OCI-LY7 (cell line): Measurements from ENCODE around the gene PARP14. TPM values are rescaled to one million over a fixed set of nuclear protein-coding genes. Genes with fewer than 3 reads are reported as not detected.
A peak's percentile ranks its signal among the peaks of the same experiment; 100 is the strongest.

Source experiments
- BruUV-seq: library from RNA; stranded (reverse); fragments of 400-500 nt; replicated peaks from 2 replicates; lab custom pipeline; 2021; lab: Mats Ljungman, UMichigan
- CTCF ChIA-PET: fragments of 300-600 bp; sonication (Branson Sonifier 250); formaldehyde crosslinking; loops from one replicate; lab custom pipeline; 2022; ENCODE audit warnings: antibody characterized with exemption; ENCODE audit not compliant: unreplicated experiment; lab: Charles Lee
- POLR2A ChIA-PET: fragments of 300-600 bp; sonication (Branson Sonifier 250); formaldehyde crosslinking; loops from one replicate; lab custom pipeline; 2022; ENCODE audit warnings: antibody characterized with exemption; lab: Charles Lee
- DNase-seq: peaks from one replicate; pipeline ENCODE4 v3.0.0-alpha.2; 2015; ENCODE audit warnings: low spot score
- H2AFZ ChIP-seq: fragments of 200-600 bp; sonication (generic), shearing (Covaris generic); 2 replicates; pipeline ENCODE4 v1.6.1; 2014; ENCODE audit warnings: mild to moderate bottlenecking, antibody characterized with exemption, low read length, moderate library complexity
- H3K27ac ChIP-seq: fragments of 200-600 bp; sonication (generic); 2 replicates; pipeline ENCODE4 v1.5.1; 2014; ENCODE audit warnings: mixed run types, low read depth, mild to moderate bottlenecking, moderate library complexity, low read length, inconsistent platforms; ENCODE audit not compliant: poor library complexity, severe bottlenecking
- H3K36me3 ChIP-seq: fragments of 200-600 bp; sonication (generic); 2 replicates; pipeline ENCODE4 v1.6.1; 2014; ENCODE audit warnings: mild to moderate bottlenecking, antibody characterized with exemption, low read length, moderate library complexity, mixed read lengths; ENCODE audit not compliant: insufficient read depth
- H3K4me1 ChIP-seq: fragments of 200-600 bp; sonication (generic); 2 replicates; pipeline ENCODE4 v1.5.1; 2014; ENCODE audit warnings: mild to moderate bottlenecking, low read length; ENCODE audit not compliant: insufficient read depth, poor library complexity, severe bottlenecking
- H3K4me2 ChIP-seq: fragments of 200-600 bp; sonication (generic); 2 replicates; pipeline ENCODE4 v1.6.1; 2014; ENCODE audit warnings: mild to moderate bottlenecking, low read length
- H3K4me3 ChIP-seq: fragments of 200-600 bp; sonication (generic); 2 replicates; pipeline ENCODE4 v1.5.1; 2014; ENCODE audit warnings: mild to moderate bottlenecking, low read depth, low read length; ENCODE audit not compliant: poor library complexity, severe bottlenecking
- H3K79me2 ChIP-seq: fragments of 200-600 bp; sonication (generic); 2 replicates; pipeline ENCODE4 v1.6.1; 2016; ENCODE audit warnings: low read depth, mild to moderate bottlenecking, low read length, moderate library complexity, mixed read lengths; ENCODE audit not compliant: insufficient read depth
- H3K9me2 ChIP-seq: fragments of 200-600 bp; sonication (generic); 2 replicates; pipeline ENCODE4 v1.6.1; 2016; ENCODE audit warnings: mild to moderate bottlenecking, low read length, mixed read lengths; ENCODE audit not compliant: insufficient read depth
- H3K9me3 ChIP-seq: fragments of 200-600 bp; sonication (generic); 2 replicates; pipeline ENCODE4 v1.6.1; 2014; ENCODE audit warnings: mild to moderate bottlenecking, mixed run types, low read length, mixed read lengths
- H4K20me1 ChIP-seq: fragments of 200-600 bp; sonication (generic); 2 replicates; pipeline ENCODE4 v1.6.1; 2014; ENCODE audit warnings: mild to moderate bottlenecking, antibody characterized with exemption, low read length, moderate library complexity, mixed read lengths; ENCODE audit not compliant: insufficient read depth
- CTCF ChIP-seq: fragments of 200-600 bp; sonication (generic); conservative IDR thresholded peaks from 2 replicates; pipeline ENCODE4 v1.5.1; 2014; ENCODE audit warnings: mild to moderate bottlenecking, antibody characterized with exemption, low read length, moderate library complexity, mixed read lengths
- EZH2phosphoT487 ChIP-seq: fragments of 200-600 bp; sonication (generic); IDR thresholded peaks from 2 replicates; pipeline ENCODE4 v1.6.1; 2018; ENCODE audit warnings: low read depth, borderline replicate concordance, mild to moderate bottlenecking, mixed run types, antibody characterized with exemption, low read length, moderate library complexity, mixed read lengths
- intact Hi-C: fragments of 100-400 bp; cut with micrococcal nuclease; formaldehyde crosslinking; loops from one replicate; pipeline ENCODE4 v1.10.0; 2022; ENCODE audit not compliant: unreplicated experiment
- total RNA-seq, 2 experiments: library from RNA; depleted of rRNA in 1 of 2; stranded (reverse); fragments of >200 nt in 1 of 2; shearing (Covaris generic) in 1 of 2; gene quantifications; 2 replicates each; pipeline ENCODE4 v1.2.3, GENCODE V29; 2014 to 2022

Gene PARP14
- total RNA-seq, 2 experiments from 2014 or later: 5.6 to 12.4 TPM

- no peak for DNase-seq
- Histone ChIP-seq H3K4me3 (no peak overlapping the region), H3K4me1 (peaks cover 7% of the 10 kb centered on the region), H4K20me1 (no peaks in the 10 kb centered on the region), H3K4me2 (no peak overlapping the region), H3K9me3 (0 out of 2 replicates have a peak, but pooled peaks cover 15% of the 10 kb centered on the region), H3K79me2 (no peaks in the 10 kb centered on the region), H3K36me3 (no peaks in the 10 kb centered on the region; the same call in 1 of the 2 replicates), H3K9me2 (no peaks in the 10 kb centered on the region), H2AFZ (no peak overlapping the region), H3K27ac (no peak overlapping the region)
- TF ChIP-seq EZH2phosphoT487 (no peak), CTCF (no peak)
- no TSS peak for BruUV-seq
- intact Hi-C loops: no loop called here
- CTCF ChIA-PET: no interaction called here
- POLR2A ChIA-PET: interaction anchor here (0.6 to 1.2 kb wide), 3 partner anchors 53 to 841 kb away, joined by 3 read pairs; no protein-coding TSS in a partner anchor
Measured at GRCh38 chr3:122671553-122671952, 9.1 kb upstream of the PARP14 start.

GRCh38 chr3:122674339-122674738 is 6.3 kb upstream of the PARP14 start:
- H3K36me3 ChIP-seq: no peaks in the 10 kb centered on the region; the same call in 1 of the 2 replicates
- no TSS peak for BruUV-seq
- DNase-seq: peak; percentile 26
- H3K79me2 ChIP-seq: no peaks in the 10 kb centered on the region
- POLR2A ChIA-PET: interaction anchor here (0.7 kb wide), 1 partner anchor 45 kb away, joined by 3 read pairs; no protein-coding TSS in a partner anchor
- H3K4me1 ChIP-seq: peaks cover 19% of the 10 kb centered on the region
- H3K4me3 ChIP-seq: no peak overlapping the region
- no peak for TF ChIP-seq CTCF
- no peak for TF ChIP-seq EZH2phosphoT487
- intact Hi-C loops: no loop called here
- no peak overlapping the region for H3K27ac ChIP-seq
- no peaks in the 10 kb centered on the region for H4K20me1 ChIP-seq
- peak overlapping the region; percentile 49; the same call in 1 of the 2 replicates for H2AFZ ChIP-seq
- H3K9me3 ChIP-seq: 0 out of 2 replicates have a peak, but pooled peaks cover 15% of the 10 kb centered on the region
- no peak overlapping the region for H3K4me2 ChIP-seq
- CTCF ChIA-PET: no interaction called here
- no peaks in the 10 kb centered on the region for H3K9me2 ChIP-seq

- Histone ChIP-seq H3K36me3 (no peaks in the 10 kb centered on the region; the same call in 1 of the 2 replicates), H3K4me1 (peaks cover 37% of the 10 kb centered on the region), H4K20me1 (no peaks in the 10 kb centered on the region), H3K9me2 (no peaks in the 10 kb centered on the region), H3K9me3 (0 out of 2 replicates have a peak, but pooled peaks cover 15% of the 10 kb centered on the region), H3K4me2 (no peak overlapping the region), H2AFZ (no peak overlapping the region), H3K4me3 (no peak overlapping the region), H3K27ac (no peak overlapping the region), H3K79me2 (no peaks in the 10 kb centered on the region)
- no peak for DNase-seq
- ChIA-PET POLR2A (interaction anchor here (0.7 kb wide), 2 partner anchors 101 to 297 kb away, joined by 3 to 4 read pairs; no protein-coding TSS in a partner anchor), CTCF (no interaction called here)
- TF ChIP-seq CTCF (no peak), EZH2phosphoT487 (no peak)
- BruUV-seq: no TSS peak
- intact Hi-C loops: no loop called here
Measured at GRCh38 chr3:122676759-122677158, 3.9 kb upstream of the PARP14 start.
